Measurements from ENCODE around the gene TOM1.
"Not testable (repeated sequence)": the region's sequence is repeated elsewhere in the genome, so short reads cannot be mapped to it uniquely, and the experiment has no call there.

The TOM1 gene

GRCh38 chr22:35394810-35395563, 95.3 kb downstream of the TOM1 start:
- Histone ChIP-seq H3K9me2 (replicated peaks; ENCODE audit: low read depth, low read length) (no peaks in the 10 kb centered on the region), H3F3A (ENCODE audit: low read depth) (no peaks in the 10 kb centered on the region), H4K20me1 (ENCODE audit: insufficient read depth, low read length, poor library complexity, severe bottlenecking) (no peaks in the 10 kb centered on the region), H2AFZ (ENCODE audit: low read length) (no peak overlapping the region), H3K36me3 (ENCODE audit: insufficient read depth, low read length) (no peaks in the 10 kb centered on the region), H3K9ac (ENCODE audit: low read depth, low read length, poor library complexity, severe bottlenecking) (no peak overlapping the region), H3K4me3 (ENCODE audit: low read length, poor library complexity, severe bottlenecking) (no peak overlapping the region), H3K27me3 (ENCODE audit: insufficient read depth, low read length, poor library complexity, severe bottlenecking) (no peaks in the 10 kb centered on the region), H3K4me1 (ENCODE audit: insufficient read depth, low read length, poor library complexity, severe bottlenecking) (peaks cover 8% of the 10 kb centered on the region), H3K79me2 (ENCODE audit: insufficient read depth, low read length) (peaks cover 12% of the 10 kb centered on the region), H3K4me2 (ENCODE audit: low read depth, low read length, poor library complexity, severe bottlenecking) (no peak overlapping the region), H3K9me3 (ENCODE audit: insufficient read depth, low read depth, low read length) (no peaks in the 10 kb centered on the region)
- TF ChIP-seq CTCF (conservative IDR thresholded peaks at IDR 0.05; ENCODE audit: low read length) (no peak), EZH2phosphoT487 (IDR thresholded peaks at IDR 0.05; ENCODE audit: borderline replicate concordance) (no peak)

GRCh38 chr22:35396622-35397021, 96.9 kb downstream of the TOM1 start:
- H3K4me1 ChIP-seq (ENCODE audit: insufficient read depth, low read length, poor library complexity, severe bottlenecking): peaks cover 16% of the 10 kb centered on the region
- not testable (repeated sequence) for H4K20me1 ChIP-seq (ENCODE audit: insufficient read depth, low read length, poor library complexity, severe bottlenecking); H2AFZ ChIP-seq (ENCODE audit: low read length); H3K36me3 ChIP-seq (ENCODE audit: insufficient read depth, low read length); H3K27me3 ChIP-seq (ENCODE audit: insufficient read depth, low read length, poor library complexity, severe bottlenecking); H3F3A ChIP-seq (ENCODE audit: low read depth); H3K4me3 ChIP-seq (ENCODE audit: low read length, poor library complexity, severe bottlenecking); H3K4me2 ChIP-seq (ENCODE audit: low read depth, low read length, poor library complexity, severe bottlenecking); H3K9ac ChIP-seq (ENCODE audit: low read depth, low read length, poor library complexity, severe bottlenecking); H3K9me3 ChIP-seq (ENCODE audit: insufficient read depth, low read depth, low read length); H3K9me2 ChIP-seq (replicated peaks; ENCODE audit: low read depth, low read length)
- H3K79me2 ChIP-seq (ENCODE audit: insufficient read depth, low read length): peaks cover 28% of the 10 kb centered on the region

- Histone ChIP-seq H3K9me3 (ENCODE audit: insufficient read depth, low read depth, low read length) (no peaks in the 10 kb centered on the region), H3K36me3 (ENCODE audit: insufficient read depth, low read length) (peaks cover 4% of the 10 kb centered on the region; the same call in 1 of the 2 replicates), H2AFZ (ENCODE audit: low read length) (no peak overlapping the region), H3F3A (ENCODE audit: low read depth) (no peaks in the 10 kb centered on the region), H3K4me2 (ENCODE audit: low read depth, low read length, poor library complexity, severe bottlenecking) (no peak overlapping the region), H4K20me1 (ENCODE audit: insufficient read depth, low read length, poor library complexity, severe bottlenecking) (peaks cover 13% of the 10 kb centered on the region), H3K27me3 (ENCODE audit: insufficient read depth, low read length, poor library complexity, severe bottlenecking) (peaks cover 4% of the 10 kb centered on the region), H3K9ac (ENCODE audit: low read depth, low read length, poor library complexity, severe bottlenecking) (no peak overlapping the region), H3K79me2 (ENCODE audit: insufficient read depth, low read length) (peaks cover 35% of the 10 kb centered on the region), H3K9me2 (replicated peaks; ENCODE audit: low read depth, low read length) (no peaks in the 10 kb centered on the region), H3K4me1 (ENCODE audit: insufficient read depth, low read length, poor library complexity, severe bottlenecking) (peaks cover 23% of the 10 kb centered on the region), H3K4me3 (ENCODE audit: low read length, poor library complexity, severe bottlenecking) (no peak overlapping the region)
- TF ChIP-seq CTCF (conservative IDR thresholded peaks at IDR 0.05; ENCODE audit: low read length): no peak
- no peak for TF ChIP-seq EZH2phosphoT487 (IDR thresholded peaks at IDR 0.05; ENCODE audit: borderline replicate concordance)
Measured at GRCh38 chr22:35397095-35397904, 97.6 kb downstream of the TOM1 start.
